ENCODE results near the gene ZBTB43. TPM values are rescaled to one million over a fixed set of nuclear protein-coding genes. Genes with fewer than 3 reads are reported as not detected.

Gene ZBTB43, protein sequence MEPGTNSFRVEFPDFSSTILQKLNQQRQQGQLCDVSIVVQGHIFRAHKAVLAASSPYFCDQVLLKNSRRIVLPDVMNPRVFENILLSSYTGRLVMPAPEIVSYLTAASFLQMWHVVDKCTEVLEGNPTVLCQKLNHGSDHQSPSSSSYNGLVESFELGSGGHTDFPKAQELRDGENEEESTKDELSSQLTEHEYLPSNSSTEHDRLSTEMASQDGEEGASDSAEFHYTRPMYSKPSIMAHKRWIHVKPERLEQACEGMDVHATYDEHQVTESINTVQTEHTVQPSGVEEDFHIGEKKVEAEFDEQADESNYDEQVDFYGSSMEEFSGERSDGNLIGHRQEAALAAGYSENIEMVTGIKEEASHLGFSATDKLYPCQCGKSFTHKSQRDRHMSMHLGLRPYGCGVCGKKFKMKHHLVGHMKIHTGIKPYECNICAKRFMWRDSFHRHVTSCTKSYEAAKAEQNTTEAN
- total RNA-seq = 84.5 TPM

DNA sequence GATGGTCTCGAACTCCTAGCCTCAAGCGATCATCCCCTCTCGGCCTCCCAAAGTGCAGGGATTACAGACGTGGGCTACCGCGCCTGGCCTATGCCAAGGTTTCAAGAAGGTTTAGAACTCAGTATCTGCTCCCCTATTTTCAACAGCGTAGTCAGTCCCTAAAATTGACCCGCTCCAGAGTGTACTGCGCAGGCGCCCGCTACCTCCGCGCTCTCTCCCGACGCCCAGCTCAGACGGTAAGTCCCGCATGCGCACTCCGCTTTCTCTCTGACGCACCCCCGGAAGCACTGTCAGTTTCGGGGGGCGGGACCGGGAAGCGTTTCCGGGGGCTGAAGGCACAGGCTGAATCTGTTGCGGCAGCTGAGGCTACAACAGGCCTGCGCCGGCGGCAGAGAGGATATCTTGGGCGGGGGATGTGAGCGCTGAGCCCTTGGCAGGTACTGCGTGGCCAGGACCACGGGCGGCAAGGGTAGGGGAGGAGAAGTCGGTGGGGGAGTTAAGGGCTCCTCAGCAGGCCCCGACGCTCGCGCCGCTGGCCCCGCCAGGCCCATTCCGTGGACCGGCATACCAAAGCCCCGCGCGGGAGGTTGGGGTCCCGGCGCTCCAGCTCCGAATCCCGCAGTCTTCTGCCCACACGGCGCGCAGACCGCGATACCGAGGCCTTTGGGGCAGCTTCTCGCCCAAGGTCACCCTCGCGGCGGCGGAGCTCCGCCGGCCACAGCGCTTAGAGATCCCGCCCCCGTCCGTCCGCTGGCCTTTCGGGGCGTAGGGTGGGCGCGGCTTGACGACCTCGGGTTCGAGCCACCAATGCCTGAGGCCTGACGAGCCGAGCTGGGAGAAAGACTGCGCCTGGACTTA, at the start of gene ZBTB43:
Gene ZBTB43 (plus strand): TSS at position 345 of the 858 bp plus-strand sequence. CDS start 27,470 bp downstream, outside the sequence.

DNA sequence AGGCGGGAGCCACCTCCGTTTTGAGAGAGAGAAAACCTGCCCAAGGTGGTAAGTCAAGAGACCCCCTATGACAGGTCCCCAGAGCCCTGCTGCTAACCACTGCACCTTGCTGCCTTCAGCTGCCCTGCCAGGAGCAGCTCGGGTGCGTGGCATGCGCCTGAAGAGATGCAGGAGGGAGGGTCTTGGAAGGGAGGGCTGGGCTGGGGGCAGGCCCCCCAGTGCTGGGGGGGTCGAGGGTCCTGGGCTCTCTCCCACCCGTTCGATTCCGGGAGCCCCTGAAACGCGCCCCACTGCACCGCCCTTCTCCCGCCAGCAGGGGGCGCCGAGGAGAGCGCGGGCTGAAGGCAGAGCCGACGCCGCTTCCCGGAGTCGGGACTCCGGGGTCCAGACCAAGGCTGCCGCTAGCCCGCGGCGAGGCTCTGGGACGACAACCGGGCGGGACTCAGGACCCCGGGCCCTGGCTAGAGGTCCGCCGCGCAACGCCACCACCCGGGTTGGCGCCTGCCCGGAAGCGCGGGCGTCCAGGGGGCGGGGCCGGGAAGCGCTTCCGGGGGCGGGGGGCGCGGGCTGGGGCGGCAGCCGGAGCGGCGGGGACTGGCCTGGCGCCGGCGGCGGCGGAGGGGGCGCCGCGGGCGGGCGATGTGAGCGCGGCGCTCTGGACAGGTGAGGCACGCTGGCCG, 55.4 kb downstream of the ZBTB43 start, which contains the start of gene ZBTB34:
Gene ZBTB34 (plus strand): TSS at position 563 of the 680 bp plus-strand sequence. CDS start 18,761 bp downstream, outside the sequence.

Other genes starting within 250 kb of the ZBTB43 start
- gene LMX1B, start 191.1 kb upstream of the ZBTB43 start, total RNA-seq = 4.1 TPM
- gene ZBTB34, start 55.6 kb downstream of the ZBTB43 start, total RNA-seq = 24.6 TPM
- 26.6 TPM for gene RALGPS1, start 109.7 kb downstream of the ZBTB43 start, total RNA-seq

All from metanephros (tissue), 1 donor.